Measurements from ENCODE around the gene TGFBR3. TPM values are rescaled to one million over a fixed set of nuclear protein-coding genes. Genes with fewer than 3 reads are reported as not detected.

The TGFBR3 gene
- total RNA-seq, 1 experiment from 2014 or later: 2.4 TPM

GRCh38 chr1:91764471-91765115 lies 121.4 kb downstream of the TGFBR3 start:
- Histone ChIP-seq H3K79me1 (ENCODE audit: insufficient read depth, low read depth, low read length, poor library complexity, severe bottlenecking) (no peaks in the 10 kb centered on the region), H4K91ac (ENCODE audit: insufficient read length, low read depth, low read length) (no peak overlapping the region), H3K56ac (ENCODE audit: insufficient read length, low read depth, low read length) (no peak overlapping the region), H2BK120ac (ENCODE audit: low read depth, low read length, poor library complexity, severe bottlenecking) (no peak overlapping the region), H3K9ac (ENCODE audit: extremely low read depth, insufficient read length, low read length) (no peak overlapping the region), H2BK20ac (ENCODE audit: low read depth, low read length, poor library complexity, severe bottlenecking) (no peak overlapping the region), H3K4ac (ENCODE audit: low read depth, low read length) (no peak overlapping the region), H3T11ph (ENCODE audit: low read length) (no peak overlapping the region), H3K27me3 (ENCODE audit: insufficient read depth, low read length) (no peaks in the 10 kb centered on the region), H3K79me2 (ENCODE audit: insufficient read depth, low read length) (no peaks in the 10 kb centered on the region), H4K20me1 (ENCODE audit: control insufficient read depth, insufficient read depth, insufficient read length) (no peaks in the 10 kb centered on the region), H2BK15ac (ENCODE audit: low read depth, low read length) (no peak overlapping the region), H3K9me3 (ENCODE audit: control insufficient read depth, low read depth, low read length) (no peaks in the 10 kb centered on the region), H3K4me1 (ENCODE audit: insufficient read depth, low read length) (no peaks in the 10 kb centered on the region), H2AFZ (ENCODE audit: low read length) (no peak overlapping the region), H3K4me2 (ENCODE audit: insufficient read depth, insufficient read length, low read length) (no peak overlapping the region), H3K14ac (ENCODE audit: insufficient read depth, low read length) (no peak overlapping the region), H3K23me2 (ENCODE audit: insufficient read length, low read depth, low read length, poor library complexity, severe bottlenecking) (no peaks in the 10 kb centered on the region), H3K18ac (ENCODE audit: insufficient read length, low read depth, low read length) (no peak overlapping the region), H2AK5ac (ENCODE audit: insufficient read length, low read length) (no peak overlapping the region), H4K8ac (replicated peaks; ENCODE audit: insufficient read length, low read depth, low read length) (no peak overlapping the region), H3K23ac (ENCODE audit: insufficient read length, low read depth, low read length) (no peak overlapping the region), H2BK12ac (ENCODE audit: insufficient read length, low read depth, low read length) (no peak overlapping the region), H2BK5ac (ENCODE audit: insufficient read length, low read length) (no peak overlapping the region), H4K5ac (ENCODE audit: insufficient read length, low read depth, low read length) (no peak overlapping the region), H3K27ac (ENCODE audit: insufficient read length, low read depth, low read length) (no peak overlapping the region)
- H3K27ac Mint-ChIP-seq: peak overlapping the region in 1 of 3 experiments; percentile 34; a peak in 2 of 7 replicates
- no CpG with 5 or more reads among the region's 12 CpGs for WGBS (ENCODE audit: extremely low coverage, insufficient read length, low lambda C conversion rate)
- TF ChIP-seq CTCF (conservative IDR thresholded peaks at IDR 0.05): peak; percentile 52; the same call in 2 of the 3 replicates
- no peaks in the 10 kb centered on the region; the same call in 1 of the 2 replicates for H3K27me3 Mint-ChIP-seq (ENCODE audit: low read depth)
- H3K4me3 Mint-ChIP-seq: no peak overlapping the region
- peaks cover 23 to 34% of the 10 kb centered on the region in 2 experiments for H3K4me1 Mint-ChIP-seq
- no peaks in the 10 kb centered on the region for H3K36me3 Mint-ChIP-seq (ENCODE audit: insufficient read depth in 1 of 3, low read depth in 3 of 3)
- H3K9me3 Mint-ChIP-seq: no peaks in the 10 kb centered on the region; a peak in 1 of 5 replicates
- DNase-seq: peak; percentile 67
